SK-N-SH treated with all-trans-retinoic acid at 6 μM for 48 hours (cell line): ENCODE data around the gene PLAU.
"Not testable (repeated sequence)": the region's sequence is repeated elsewhere in the genome, so short reads cannot be mapped to it uniquely, and the experiment has no call there.

Experiments used
- ATAC-seq: fragments of 200-7000 bp; cut with Tn5 transposase; 3 replicates; pipeline ENCODE4 v1.9.1; 2020; ENCODE audit warnings: mild to moderate bottlenecking, moderate library complexity
- ARNTL ChIP-seq: fragments of 450-650 bp; formaldehyde crosslinking; IDR thresholded peaks from 2 replicates; pipeline ENCODE4 v1.5.0; 2020; ENCODE audit warnings: low read depth, mild to moderate bottlenecking, moderate library complexity, borderline replicate concordance
- BACH2 ChIP-seq: fragments of 250-450 bp; sonication (Bioruptor Pico); IDR thresholded peaks from 2 replicates; pipeline ENCODE4 v1.9.0; 2021; ENCODE audit warnings: mild to moderate bottlenecking, borderline replicate concordance
- CREB5 ChIP-seq: fragments of 250-450 bp; sonication (Bioruptor Pico); IDR thresholded peaks from 2 replicates; pipeline ENCODE4 v1.5.1; 2020; ENCODE audit warnings: low read depth, mild to moderate bottlenecking, moderate library complexity
- CSDC2 ChIP-seq: fragments of 250-450 bp; sonication (Bioruptor Pico); IDR thresholded peaks from 2 replicates; pipeline ENCODE4 v1.5.0; 2020; ENCODE audit warnings: mild to moderate bottlenecking, moderate library complexity
- CSRNP3 ChIP-seq: fragments of 250-450 bp; sonication (Bioruptor Pico); IDR thresholded peaks from 2 replicates; pipeline ENCODE4 v1.5.1; 2021; ENCODE audit warnings: mild to moderate bottlenecking, moderate library complexity
- ESRRG ChIP-seq: fragments of 250-450 bp; sonication (Bioruptor Pico); IDR thresholded peaks from 2 replicates; pipeline ENCODE4 v1.6.1; 2021; ENCODE audit warnings: mild to moderate bottlenecking
- GLIS3 ChIP-seq: fragments of 250-450 bp; sonication (Bioruptor Pico); IDR thresholded peaks from 2 replicates; pipeline ENCODE4 v1.5.0; 2020; ENCODE audit warnings: mild to moderate bottlenecking, moderate library complexity
- ISL1 ChIP-seq: fragments of 250-450 bp; sonication (Bioruptor Pico); IDR thresholded peaks from 2 replicates; pipeline ENCODE4 v2.1.2; 2022; ENCODE audit warnings: mild to moderate bottlenecking, moderate library complexity
- OSR1 ChIP-seq: fragments of 250-450 bp; sonication (Bioruptor Pico); IDR thresholded peaks from 2 replicates; pipeline ENCODE4 v1.8.0; 2022; ENCODE audit warnings: moderate library complexity, mild to moderate bottlenecking, inconsistent platforms
- PATZ1 ChIP-seq: fragments of 250-450 bp; sonication (Bioruptor Pico); IDR thresholded peaks from 2 replicates; pipeline ENCODE4 v1.8.0; 2020; ENCODE audit warnings: mild to moderate bottlenecking, moderate library complexity, borderline replicate concordance
- POU6F1 ChIP-seq: fragments of 250-450 bp; sonication (Bioruptor Pico); IDR thresholded peaks from 2 replicates; pipeline ENCODE4 v1.8.0; 2021; ENCODE audit warnings: low read depth, mild to moderate bottlenecking, moderate library complexity, borderline replicate concordance
- PPARA ChIP-seq: fragments of 250-450 bp; sonication (Bioruptor Pico); IDR thresholded peaks from 2 replicates; pipeline ENCODE4 v1.5.0; 2020; ENCODE audit warnings: mild to moderate bottlenecking, borderline replicate concordance
- RARB ChIP-seq: fragments of 250-450 bp; sonication (Bioruptor Pico); IDR thresholded peaks from 2 replicates; pipeline ENCODE4 v1.8.0; 2021; ENCODE audit warnings: mild to moderate bottlenecking, moderate library complexity
- SNAI2 ChIP-seq: fragments of 250-450 bp; sonication (Bioruptor Pico); IDR thresholded peaks from 2 replicates; pipeline ENCODE4 v1.5.0; 2020; ENCODE audit warnings: mild to moderate bottlenecking, moderate library complexity
- TCF4 ChIP-seq: fragments of 250-450 bp; sonication (Bioruptor Pico); IDR thresholded peaks from 2 replicates; pipeline ENCODE4 v1.8.0; 2021; ENCODE audit warnings: mild to moderate bottlenecking, moderate library complexity, borderline replicate concordance
- TOX ChIP-seq: fragments of 250-450 bp; sonication (Bioruptor Pico); IDR thresholded peaks from 2 replicates; pipeline ENCODE4 v1.8.0; 2021; ENCODE audit warnings: mild to moderate bottlenecking, moderate library complexity, borderline replicate concordance
- TSHZ2 ChIP-seq: fragments of 250-450 bp; sonication (Bioruptor Pico); IDR thresholded peaks from 2 replicates; pipeline ENCODE4 v1.5.0; 2020; ENCODE audit warnings: mild to moderate bottlenecking, moderate library complexity
- ZC3H10 ChIP-seq: fragments of 250-450 bp; sonication (Bioruptor Pico); IDR thresholded peaks from 2 replicates; pipeline ENCODE4 v1.5.1; 2021; ENCODE audit warnings: mild to moderate bottlenecking, moderate library complexity
- ZFP3 ChIP-seq: fragments of 250-450 bp; sonication (Bioruptor Pico); IDR thresholded peaks from 2 replicates; pipeline ENCODE4 v1.5.0; 2020; ENCODE audit warnings: mild to moderate bottlenecking, moderate library complexity
- ZFP30 ChIP-seq: fragments of 450-650 bp; formaldehyde crosslinking; IDR thresholded peaks from 2 replicates; pipeline ENCODE4 v1.5.0; 2022; ENCODE audit warnings: mild to moderate bottlenecking, moderate library complexity
- ZNF565 ChIP-seq: fragments of 450-650 bp; formaldehyde crosslinking; conservative IDR thresholded peaks from 2 replicates; pipeline ENCODE4 v1.5.0; 2020; ENCODE audit warnings: low read depth, mild to moderate bottlenecking, moderate library complexity
- ZNF70 ChIP-seq: fragments of 450-650 bp; formaldehyde crosslinking; IDR thresholded peaks from 2 replicates; pipeline ENCODE4 v1.5.0; 2020; ENCODE audit warnings: mild to moderate bottlenecking, moderate library complexity
- ZNF8 ChIP-seq: fragments of 450-650 bp; formaldehyde crosslinking; IDR thresholded peaks from 2 replicates; pipeline ENCODE4 v1.5.0; 2020; ENCODE audit warnings: mild to moderate bottlenecking, moderate library complexity

Gene PLAU

GRCh38 chr10:73890261-73890660 lies 20.7 kb upstream of the PLAU start:
- ATAC-seq, result no peak
- no peak for TF ChIP-seq CSDC2 (CRISPR knock-in tag)
- no peak for TF ChIP-seq TCF4
- TF ChIP-seq TSHZ2 (CRISPR knock-in tag), result no peak
- no peak for TF ChIP-seq PPARA
- TF ChIP-seq PATZ1, result no peak
- no peak for TF ChIP-seq TOX
- no peak for TF ChIP-seq CSRNP3 (CRISPR knock-in tag)
- no peak for TF ChIP-seq CREB5 (CRISPR knock-in tag)
- TF ChIP-seq GLIS3, result no peak
- no peak for TF ChIP-seq ZFP30 (CRISPR knock-in tag)
- no peak for TF ChIP-seq ZNF565
- no peak for TF ChIP-seq ISL1
- TF ChIP-seq ZNF8 (CRISPR knock-in tag), result no peak
- TF ChIP-seq ESRRG (CRISPR knock-in tag), result no peak
- TF ChIP-seq OSR1 (CRISPR knock-in tag), result no peak
- TF ChIP-seq SNAI2, result no peak
- no peak for TF ChIP-seq ZNF70 (CRISPR knock-in tag)
- no peak for TF ChIP-seq ZFP3 (CRISPR knock-in tag)

- ATAC-seq, result not testable (repeated sequence)
Measured at GRCh38 chr10:73890830-73891229, 20.1 kb upstream of the PLAU start.

GRCh38 chr10:73891540-73891939 lies 19.4 kb upstream of the PLAU start:
- no peak for TF ChIP-seq POU6F1 (CRISPR knock-in tag)
- TF ChIP-seq RARB (CRISPR knock-in tag), result no peak
- TF ChIP-seq PPARA, result no peak
- TF ChIP-seq ZC3H10 (CRISPR knock-in tag), result no peak
- TF ChIP-seq CSDC2 (CRISPR knock-in tag), result no peak
- no peak for TF ChIP-seq BACH2
- TF ChIP-seq ZNF565, result no peak
- no peak for TF ChIP-seq TCF4
- TF ChIP-seq PATZ1, result no peak
- TF ChIP-seq ARNTL (CRISPR knock-in tag), result no peak
- no peak for TF ChIP-seq OSR1 (CRISPR knock-in tag)
- no peak for ATAC-seq
